Upper lobe of right lung (tissue), 1 donor: ENCODE measurements around the gene CCDC86. TPM values are rescaled to one million over a fixed set of nuclear protein-coding genes. Genes with fewer than 3 reads are reported as not detected.

Source experiments
- ATAC-seq: fragments of 200-7000 bp; cut with Tn5 transposase; one replicate; pipeline ENCODE4 v1.9.1; 2020; ENCODE audit warnings: mild to moderate bottlenecking, moderate library complexity
- DNase-seq: peaks from one replicate; pipeline ENCODE4 v3.0.0-alpha.2; 2020
- H3K27ac ChIP-seq: fragments of 200-600 bp; one replicate; pipeline ENCODE4 v1.8.0; 2022
- H3K27me3 ChIP-seq: fragments of 200-600 bp; one replicate; pipeline ENCODE4 v1.8.0; 2022; ENCODE audit warnings: mild to moderate bottlenecking
- H3K36me3 ChIP-seq: fragments of 200-600 bp; one replicate; pipeline ENCODE4 v1.8.0; 2022
- H3K4me1 ChIP-seq: fragments of 200-600 bp; one replicate; pipeline ENCODE4 v1.8.0; 2022
- H3K4me3 ChIP-seq: fragments of 200-600 bp; one replicate; pipeline ENCODE4 v1.8.0; 2022; ENCODE audit warnings: mild to moderate bottlenecking
- H3K9me3 ChIP-seq: fragments of 200-600 bp; one replicate; pipeline ENCODE4 v1.8.0; 2022
- intact Hi-C: fragments of 100-400 bp; cut with DNase I; formaldehyde crosslinking; loops from one replicate; pipeline ENCODE4 v1.11.0; 2022
- total RNA-seq: library from RNA; stranded (reverse); fragmentation: NEBNext Ultra II Directional; extraction: Animal tissue kit (Norgen Biotek cat#: 25700); gene quantifications from one replicate; pipeline ENCODE4 v1.2.1, GENCODE V29; 2021
- TF ChIP-seq, protein P1 (sequence below): fragments of 200-600 bp; IDR thresholded peaks from one replicate; pipeline ENCODE4 v1.8.0; 2022; ENCODE audit warnings: antibody characterized with exemption
- donor health status: DM: no; HTN: yes; CAD: no; lungs with severe emphysema.

Gene CCDC86
- total RNA-seq, 1 donor from 2014 or later, result 16.6 TPM

- TF ChIP-seq, protein P1, sequence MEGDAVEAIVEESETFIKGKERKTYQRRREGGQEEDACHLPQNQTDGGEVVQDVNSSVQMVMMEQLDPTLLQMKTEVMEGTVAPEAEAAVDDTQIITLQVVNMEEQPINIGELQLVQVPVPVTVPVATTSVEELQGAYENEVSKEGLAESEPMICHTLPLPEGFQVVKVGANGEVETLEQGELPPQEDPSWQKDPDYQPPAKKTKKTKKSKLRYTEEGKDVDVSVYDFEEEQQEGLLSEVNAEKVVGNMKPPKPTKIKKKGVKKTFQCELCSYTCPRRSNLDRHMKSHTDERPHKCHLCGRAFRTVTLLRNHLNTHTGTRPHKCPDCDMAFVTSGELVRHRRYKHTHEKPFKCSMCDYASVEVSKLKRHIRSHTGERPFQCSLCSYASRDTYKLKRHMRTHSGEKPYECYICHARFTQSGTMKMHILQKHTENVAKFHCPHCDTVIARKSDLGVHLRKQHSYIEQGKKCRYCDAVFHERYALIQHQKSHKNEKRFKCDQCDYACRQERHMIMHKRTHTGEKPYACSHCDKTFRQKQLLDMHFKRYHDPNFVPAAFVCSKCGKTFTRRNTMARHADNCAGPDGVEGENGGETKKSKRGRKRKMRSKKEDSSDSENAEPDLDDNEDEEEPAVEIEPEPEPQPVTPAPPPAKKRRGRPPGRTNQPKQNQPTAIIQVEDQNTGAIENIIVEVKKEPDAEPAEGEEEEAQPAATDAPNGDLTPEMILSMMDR, result no peak
- Histone ChIP-seq H3K27ac (no peak overlapping the region), H3K4me3 (no peak overlapping the region), H3K27me3 (no peaks in the 10 kb centered on the region), H3K4me1 (no peaks in the 10 kb centered on the region), H3K9me3 (no peaks in the 10 kb centered on the region), H3K36me3 (peaks cover 33% of the 10 kb centered on the region)
- DNase-seq (no peak), ATAC-seq (no peak)
- intact Hi-C loops, result no loop called here
Measured at GRCh38 chr11:60852982-60853950, 11.4 kb downstream of the CCDC86 start.

- no peaks in the 10 kb centered on the region for H3K27me3 ChIP-seq
- H3K4me1 ChIP-seq, result no peaks in the 10 kb centered on the region
- H3K4me3 ChIP-seq, result no peak overlapping the region
- no peak for DNase-seq
- H3K9me3 ChIP-seq, result no peaks in the 10 kb centered on the region
- intact Hi-C loops, result no loop called here
- TF ChIP-seq, protein P1, result no peak
- ATAC-seq, result no peak
- H3K27ac ChIP-seq, result no peak overlapping the region
- H3K36me3 ChIP-seq, result peaks cover 26% of the 10 kb centered on the region
Measured at GRCh38 chr11:60854140-60854846, 12.4 kb downstream of the CCDC86 start.

- no peak overlapping the region for H3K4me3 ChIP-seq
- TF ChIP-seq, protein P1, result no peak
- no peak overlapping the region for H3K27ac ChIP-seq
- ATAC-seq, result no peak
- no peaks in the 10 kb centered on the region for H3K9me3 ChIP-seq
- no peaks in the 10 kb centered on the region for H3K4me1 ChIP-seq
- intact Hi-C loops, result no loop called here
- H3K36me3 ChIP-seq, result peaks cover 18% of the 10 kb centered on the region
- DNase-seq, result no peak
- H3K27me3 ChIP-seq, result no peaks in the 10 kb centered on the region
Measured at GRCh38 chr11:60854847-60855725, 13.2 kb downstream of the CCDC86 start.

DNA sequence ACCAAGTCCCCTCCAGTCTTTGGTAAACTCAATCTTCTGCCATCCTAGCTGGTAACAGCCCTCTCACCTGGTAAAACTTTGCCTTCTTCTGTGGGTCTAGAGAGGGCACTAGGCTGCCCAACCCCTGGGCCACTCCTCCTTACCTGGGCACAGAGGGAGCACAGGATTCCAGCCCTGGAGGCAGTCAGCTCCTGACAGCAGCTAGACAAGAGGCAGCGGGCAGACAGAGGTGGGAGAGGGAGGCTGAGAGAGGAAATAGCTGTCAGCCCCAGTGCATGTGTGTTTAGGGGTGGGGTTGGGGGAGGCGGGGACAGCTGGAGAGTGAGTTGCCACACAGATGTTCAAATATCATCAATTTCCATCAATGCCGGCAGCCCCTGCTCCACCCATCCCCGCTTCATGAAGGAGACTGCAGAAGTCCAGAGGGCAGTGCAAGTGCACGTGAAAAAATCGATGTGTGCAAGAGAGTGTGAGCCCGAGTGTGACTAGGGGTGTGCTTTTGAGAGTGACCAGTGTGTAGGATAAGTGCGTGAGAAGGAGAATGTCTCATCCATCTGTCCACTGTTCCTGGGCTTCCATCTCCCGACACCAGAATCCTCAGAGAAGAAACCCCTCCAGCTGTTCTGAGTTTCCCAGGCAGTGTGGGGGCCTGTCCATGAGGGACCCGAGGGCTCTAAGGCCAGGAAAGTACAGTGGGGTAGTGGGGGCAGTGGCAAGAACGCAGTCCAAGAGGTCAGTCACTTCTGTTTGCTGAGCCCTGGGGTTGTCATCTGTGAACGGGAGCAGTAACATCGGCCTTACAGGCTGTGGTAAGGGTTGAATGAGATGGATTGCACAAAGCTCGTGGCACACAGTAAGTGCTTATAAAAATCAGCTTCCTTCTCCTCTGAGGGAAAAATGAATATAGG, 14.1 kb downstream of the CCDC86 start, which contains the start of gene PTGDR2:
Gene PTGDR2, minus strand, starts transcription at position 225 of the 908 bp plus-strand sequence. CDS start 2,228 bp downstream, outside the sequence.
- DNase-seq (no peak), ATAC-seq (no peak)
- H3K9me3 ChIP-seq, result no peaks in the 10 kb centered on the region
- H3K4me3 ChIP-seq, result no peak within 1 kb of the TSS
- H3K27me3 ChIP-seq, result no peaks in the 10 kb centered on the region
- no peaks in the 10 kb centered on the region for H3K4me1 ChIP-seq
- H3K36me3 ChIP-seq, result peaks cover 9% of the 10 kb centered on the region
- TF ChIP-seq, protein P1, result no peak
- intact Hi-C loops, result no loop called here
- no peak within 1 kb of the TSS for H3K27ac ChIP-seq
